Smooth muscle cell (in vitro differentiated cells): ENCODE results near the gene HFE. TPM values are rescaled to one million over a fixed set of nuclear protein-coding genes. Genes with fewer than 3 reads are reported as not detected.

Experiments used
- DNase-seq: peaks from one replicate; lab custom pipeline; 2025; ENCODE audit not compliant: unreplicated experiment; lab: John Stamatoyannopoulos, UW
- H2AFZ ChIP-seq: fragments of 200-600 bp; sonication (generic); 2 replicates; pipeline ENCODE4 v1.6.0; 2016; ENCODE audit warnings: antibody characterized with exemption, low read depth, mild to moderate bottlenecking
- H3F3A ChIP-seq: fragments of 200-600 bp; sonication (generic); 2 replicates; pipeline ENCODE4 v1.6.0; 2017; ENCODE audit warnings: antibody characterized with exemption, low read depth
- H3K27ac ChIP-seq: fragments of 200-600 bp; sonication (generic); 2 replicates; pipeline ENCODE4 v1.5.1; 2016; ENCODE audit warnings: low read depth, mild to moderate bottlenecking
- H3K27me3 ChIP-seq: fragments of 200-600 bp; sonication (generic); 2 replicates; pipeline ENCODE4 v1.6.1; 2016; ENCODE audit warnings: low read depth, mild to moderate bottlenecking
- H3K36me3 ChIP-seq: fragments of 200-600 bp; sonication (generic); 2 replicates; pipeline ENCODE4 v1.5.1; 2016; ENCODE audit warnings: low read depth
- H3K4me1 ChIP-seq: fragments of 200-600 bp; sonication (generic); 2 replicates; pipeline ENCODE4 v1.5.1; 2016; ENCODE audit warnings: low read depth
- H3K4me2 ChIP-seq: fragments of 200-600 bp; sonication (generic); 2 replicates; pipeline ENCODE4 v1.6.0; 2016; ENCODE audit warnings: mild to moderate bottlenecking
- H3K4me3 ChIP-seq: fragments of 200-600 bp; sonication (generic); 2 replicates; pipeline ENCODE4 v1.5.1; 2016; ENCODE audit warnings: mild to moderate bottlenecking
- H3K79me2 ChIP-seq: fragments of 200-600 bp; sonication (generic); 2 replicates; pipeline ENCODE4 v1.6.0; 2016; ENCODE audit warnings: low read depth, mild to moderate bottlenecking
- H3K9ac ChIP-seq: fragments of 200-600 bp; sonication (generic); 2 replicates; pipeline ENCODE4 v1.6.0; 2016; ENCODE audit warnings: low read depth
- H3K9me3 ChIP-seq: fragments of 200-600 bp; sonication (generic); replicated peaks from 2 replicates; pipeline ENCODE4 v1.5.1; 2016; ENCODE audit warnings: low read depth
- H4K20me1 ChIP-seq: fragments of 200-600 bp; sonication (generic); 2 replicates; pipeline ENCODE4 v1.6.0; 2016; ENCODE audit warnings: low read depth
- CTCF ChIP-seq: fragments of 200-600 bp; sonication (generic); IDR thresholded peaks from 2 replicates; pipeline ENCODE4 v1.5.1; 2017; ENCODE audit warnings: borderline replicate concordance, mild to moderate bottlenecking, antibody characterized with exemption; ENCODE audit not compliant: insufficient read depth, poor library complexity, severe bottlenecking
- WGBS: methylation state at CpG from one replicate; pipeline ENCODE4 v1.1.7; 2016; ENCODE audit warnings: low lambda C conversion rate; 5-methylcytosine and 5-hydroxymethylcytosine counted together
- polyA plus RNA-seq: library from polyadenylated mRNA; unstranded; fragments of >200 nt; fragmentation: Nextera tagmentation; extraction: Ambion mirVana; gene quantifications from 2 replicates; pipeline ENCODE4 v1.2.1, GENCODE V29; 2016
- total RNA-seq: library from RNA; depleted of rRNA; stranded (reverse); fragments of >200 nt; gene quantifications from 2 replicates; pipeline ENCODE4 v1.2.3, GENCODE V29; 2014

Gene HFE
- total and polyA plus RNA-seq, 2 experiments from 2014 or later, result 2.1 to 4.9 TPM

GRCh38 chr6:26142026-26142425 is 54.8 kb downstream of the HFE start:
- no peak for TF ChIP-seq CTCF
- WGBS, result 94% methylated on average over 2 of the region's 2 CpGs
- no peak overlapping the region for H2AFZ ChIP-seq

More at GRCh38 chr6:26142026-26142425, 54.8 kb downstream of the HFE start:
- no peak overlapping the region for H3K4me3 ChIP-seq
- H3K36me3 ChIP-seq, result no peaks in the 10 kb centered on the region
- H4K20me1 ChIP-seq, result no peaks in the 10 kb centered on the region
- no peak overlapping the region for H3K27ac ChIP-seq
- H3K79me2 ChIP-seq, result no peaks in the 10 kb centered on the region
- H3F3A ChIP-seq, result no peaks in the 10 kb centered on the region
- no peaks in the 10 kb centered on the region for H3K4me1 ChIP-seq
- no peak for DNase-seq
- H3K9me3 ChIP-seq, result no peaks in the 10 kb centered on the region
- H3K4me2 ChIP-seq, result no peak overlapping the region
- H3K9ac ChIP-seq, result no peak overlapping the region
- H3K27me3 ChIP-seq, result no peaks in the 10 kb centered on the region

Other genes with a start within 250 kb of the HFE start
- gene SLC17A3, start 213.2 kb upstream of the HFE start, total RNA-seq, result not detected in 2 replicates
- gene SLC17A3, start 213.2 kb upstream of the HFE start, polyA plus RNA-seq, result not detected in 2 replicates
- not detected in 2 replicates for gene SLC17A2, start 156.7 kb upstream of the HFE start, total RNA-seq
- gene SLC17A2, start 156.7 kb upstream of the HFE start, polyA plus RNA-seq, result not detected in 2 replicates
- gene TRIM38, start 124.6 kb upstream of the HFE start, total RNA-seq, result 9.1 and 9.8 TPM in 2 replicates
- gene TRIM38, start 124.6 kb upstream of the HFE start, polyA plus RNA-seq, result 6.1 and 7.2 TPM in 2 replicates